DND-41 (cell line): ENCODE measurements around the gene NMT2.

Experiments used
- CTCF ChIP-seq: IDR thresholded peaks from 2 replicates; pipeline ENCODE4 v1.5.1; 2012; ENCODE audit warnings: borderline replicate concordance, low read length, moderate library complexity, mild to moderate bottlenecking; ENCODE audit not compliant: poor library complexity, severe bottlenecking; ENCODE audit errors: extremely low read depth
- EZH2 ChIP-seq: IDR thresholded peaks from 3 replicates; pipeline ENCODE4 v1.6.1; 2012; ENCODE audit warnings: borderline replicate concordance, low read depth, mild to moderate bottlenecking, moderate library complexity, low read length, inconsistent platforms; ENCODE audit not compliant: severe bottlenecking

- TF ChIP-seq EZH2 (no peak), CTCF (no peak)
These were observed 48.0 kb downstream of the NMT2 start for GRCh38 chr10:15120523-15120922.
